Hepatocyte (in vitro differentiated cells): ENCODE measurements around the gene HNRNPA3.

Experiments
- EZH2 ChIP-seq: fragments of 200-600 bp; sonication (generic); IDR thresholded peaks from 2 replicates; pipeline ENCODE4 v1.6.1; 2016; ENCODE audit warnings: antibody characterized with exemption, mild to moderate bottlenecking, borderline replicate concordance
- TF ChIP-seq, protein P1 (sequence below): fragments of 200-600 bp; sonication (generic); IDR thresholded peaks from 2 replicates; pipeline ENCODE4 v1.5.1; 2016; ENCODE audit warnings: antibody characterized with exemption, mild to moderate bottlenecking; ENCODE audit not compliant: poor library complexity

DNA sequence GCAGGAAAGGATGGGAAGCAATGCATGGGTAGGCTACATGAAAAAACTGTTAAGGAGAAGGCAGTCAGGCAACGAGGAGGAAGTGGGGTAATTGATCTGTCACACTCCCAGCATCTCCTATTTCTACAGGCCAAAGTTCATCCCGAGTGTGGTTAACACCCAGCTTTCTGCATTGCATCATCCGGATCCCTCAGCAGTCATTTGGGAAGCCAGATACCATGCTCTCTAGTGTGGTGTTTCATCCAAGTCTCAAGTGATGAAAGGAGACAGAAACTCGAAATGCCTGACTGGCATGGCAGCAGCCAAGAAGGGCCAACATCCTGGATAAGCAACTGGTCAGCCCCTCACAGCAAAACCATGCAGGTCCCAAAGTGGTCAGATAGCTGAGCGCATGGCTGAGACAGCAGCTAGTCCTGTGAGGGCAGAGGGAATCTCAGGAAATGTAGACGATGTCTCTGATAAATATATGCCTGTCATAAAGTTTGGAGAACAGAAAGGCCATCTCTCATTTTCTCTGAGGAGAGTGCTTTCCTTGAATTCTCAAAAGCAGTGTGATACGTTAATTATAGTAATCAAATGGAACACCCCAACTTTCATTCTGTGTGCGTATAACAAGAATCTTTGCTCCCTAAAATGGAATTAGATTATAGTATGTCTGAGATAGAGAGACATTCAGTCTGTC, 24.8 kb upstream of the HNRNPA3 start:
- TF ChIP-seq, protein P1, sequence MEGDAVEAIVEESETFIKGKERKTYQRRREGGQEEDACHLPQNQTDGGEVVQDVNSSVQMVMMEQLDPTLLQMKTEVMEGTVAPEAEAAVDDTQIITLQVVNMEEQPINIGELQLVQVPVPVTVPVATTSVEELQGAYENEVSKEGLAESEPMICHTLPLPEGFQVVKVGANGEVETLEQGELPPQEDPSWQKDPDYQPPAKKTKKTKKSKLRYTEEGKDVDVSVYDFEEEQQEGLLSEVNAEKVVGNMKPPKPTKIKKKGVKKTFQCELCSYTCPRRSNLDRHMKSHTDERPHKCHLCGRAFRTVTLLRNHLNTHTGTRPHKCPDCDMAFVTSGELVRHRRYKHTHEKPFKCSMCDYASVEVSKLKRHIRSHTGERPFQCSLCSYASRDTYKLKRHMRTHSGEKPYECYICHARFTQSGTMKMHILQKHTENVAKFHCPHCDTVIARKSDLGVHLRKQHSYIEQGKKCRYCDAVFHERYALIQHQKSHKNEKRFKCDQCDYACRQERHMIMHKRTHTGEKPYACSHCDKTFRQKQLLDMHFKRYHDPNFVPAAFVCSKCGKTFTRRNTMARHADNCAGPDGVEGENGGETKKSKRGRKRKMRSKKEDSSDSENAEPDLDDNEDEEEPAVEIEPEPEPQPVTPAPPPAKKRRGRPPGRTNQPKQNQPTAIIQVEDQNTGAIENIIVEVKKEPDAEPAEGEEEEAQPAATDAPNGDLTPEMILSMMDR, result no peak
- no peak for TF ChIP-seq EZH2
